Peyer's patch (tissue), 4 donors: Measurements from ENCODE around the gene KANSL3.

ENCODE experiments used
- CTCF ChIP-seq, 6 experiments: fragments of 450-650 bp in 4 of 6; fragments of 200-600 bp in 2 of 6; sonication (generic) in 1 of 6; IDR thresholded peaks; one replicate each; pipeline ENCODE4 v1.5.1; 2017 to 2019; ENCODE audit warnings: antibody characterized with exemption in 6 of 6, mild to moderate bottlenecking in 3 of 6, moderate library complexity in 1 of 6
- POLR2A ChIP-seq, 2 donors: fragments of 450-650 bp; IDR thresholded peaks; one replicate each; pipeline ENCODE4 v1.5.1; 2017; ENCODE audit warnings: antibody characterized with exemption in 2 of 2, mild to moderate bottlenecking in 2 of 2, moderate library complexity in 2 of 2

- TF ChIP-seq CTCF (IDR thresholded peaks at IDR 0.05) (no peak), POLR2A (IDR thresholded peaks at IDR 0.05) (no peak)
Observed at GRCh38 chr2:96633641-96634040, 4.5 kb downstream of the KANSL3 start.
